ENCODE data around the gene ESRRA.
"Not testable (repeated sequence)": the region's sequence is repeated elsewhere in the genome, so short reads cannot be mapped to it uniquely, and the experiment has no call there.

ESRRA gene

GRCh38 chr11:64314146-64314804 lies 9.0 kb downstream of the ESRRA start:
- no peak for DNase-seq

- no peak for DNase-seq
Observed at GRCh38 chr11:64314805-64315561, 9.7 kb downstream of the ESRRA start.

- not testable (repeated sequence) for DNase-seq
Observed at GRCh38 chr11:64315667-64316526, 10.6 kb downstream of the ESRRA start.

- peak; percentile 33 for DNase-seq
Observed at GRCh38 chr11:64316672-64317324, 11.5 kb downstream of the ESRRA start.

GRCh38 chr11:64317325-64317960 lies 12.1 kb downstream of the ESRRA start, which contains the start of gene TRMT112:
Gene TRMT112 (minus strand): TSS chr11:64317559. CDS start chr11:64317526, 33 bp downstream.
- DNase-seq = peak; percentile 97

- peak; percentile 91 for DNase-seq
Observed at GRCh38 chr11:64317961-64318765, 12.8 kb downstream of the ESRRA start, which contains the start of gene PRDX5. Gene PRDX5 (plus strand): TSS chr11:64318121. CDS start chr11:64318216, 95 bp downstream.

- DNase-seq = no peak
Observed at GRCh38 chr11:64318766-64319761, 13.7 kb downstream of the ESRRA start.

- DNase-seq = no peak
Observed at GRCh38 chr11:64320556-64320955, 15.2 kb downstream of the ESRRA start.

- DNase-seq = no peak
Observed at GRCh38 chr11:64321026-64321425, 15.7 kb downstream of the ESRRA start.

- no peak for DNase-seq
Observed at GRCh38 chr11:64321533-64321932, 16.2 kb downstream of the ESRRA start.

GRCh38 chr11:64322925-64323260 lies 17.6 kb downstream of the ESRRA start:
- no peak for DNase-seq

GRCh38 chr11:64323373-64323772 lies 18.0 kb downstream of the ESRRA start:
- no peak for DNase-seq

- not testable (repeated sequence) for DNase-seq
Observed at GRCh38 chr11:64323984-64324383, 18.7 kb downstream of the ESRRA start.

- DNase-seq = no peak
Observed at GRCh38 chr11:64324692-64325469, 19.6 kb downstream of the ESRRA start.

- DNase-seq = no peak
Observed at GRCh38 chr11:64327375-64327774, 22.1 kb downstream of the ESRRA start.

- no peak for DNase-seq
Observed at GRCh38 chr11:64327993-64328392, 22.7 kb downstream of the ESRRA start.

GRCh38 chr11:64330888-64331287 lies 25.6 kb downstream of the ESRRA start:
- DNase-seq = no peak

GRCh38 chr11:64331569-64332371 lies 26.4 kb downstream of the ESRRA start:
- no peak for DNase-seq

All from NCI-H510A (cell line).